Endometrial microvascular endothelial cells (primary cell): ENCODE data around the gene PWWP2A. TPM values are rescaled to one million over a fixed set of nuclear protein-coding genes. Genes with fewer than 3 reads are reported as not detected.

Experiments used
- in situ Hi-C: cut with HindIII; loops from 2 replicates; pipeline ENCODE4 v1.10.0; 2017; ENCODE audit warnings: low sequenced_read_pairs, low pct_unique_long_range_greater_than_20kb; ENCODE audit errors: inconsistent ontology term
- total RNA-seq: library from RNA; depleted of rRNA; stranded (reverse); fragments of >200 nt; gene quantifications from one replicate; pipeline ENCODE4 v1.2.3, GENCODE V29; 2015; ENCODE audit errors: inconsistent ontology term

The PWWP2A gene
- total RNA-seq, 1 donor from 2014 or later, result 21.9 TPM

GRCh38 chr5:160134332-160134731 lies 15.1 kb upstream of the PWWP2A start:
- in situ Hi-C loops, result no loop called here

GRCh38 chr5:160133918-160134304 lies 14.7 kb upstream of the PWWP2A start:
- in situ Hi-C loops, result no loop called here

- in situ Hi-C loops, result no loop called here
Measured at GRCh38 chr5:160133071-160133917, 14.0 kb upstream of the PWWP2A start.

- in situ Hi-C loops, result no loop called here
Measured at GRCh38 chr5:160129841-160130240, 10.6 kb upstream of the PWWP2A start.

GRCh38 chr5:160128632-160129031 lies 9.4 kb upstream of the PWWP2A start:
- in situ Hi-C loops, result no loop called here

- in situ Hi-C loops, result no loop called here
Measured at GRCh38 chr5:160119905-160120266, 636 bp upstream of the PWWP2A start.

- in situ Hi-C loops, result no loop called here
Measured at GRCh38 chr5:160118349-160119141, 705 bp downstream of the PWWP2A start.

- in situ Hi-C loops, result no loop called here
Measured at GRCh38 chr5:160116991-160117390, 2.3 kb downstream of the PWWP2A start.

GRCh38 chr5:160108124-160108523 lies 11.1 kb downstream of the PWWP2A start:
- in situ Hi-C loops, result no loop called here

- in situ Hi-C loops, result no loop called here
Measured at GRCh38 chr5:160105686-160106360, 13.4 kb downstream of the PWWP2A start.

GRCh38 chr5:160097991-160098390 lies 21.3 kb downstream of the PWWP2A start:
- in situ Hi-C loops, result no loop called here

GRCh38 chr5:160096178-160096577 lies 23.1 kb downstream of the PWWP2A start:
- in situ Hi-C loops, result no loop called here

- in situ Hi-C loops, result no loop called here
Measured at GRCh38 chr5:160092960-160093707, 26.1 kb downstream of the PWWP2A start.

- in situ Hi-C loops, result no loop called here
Measured at GRCh38 chr5:160092514-160092913, 26.7 kb downstream of the PWWP2A start.

- in situ Hi-C loops, result no loop called here
Measured at GRCh38 chr5:160090059-160090458, 29.2 kb downstream of the PWWP2A start.

GRCh38 chr5:160089531-160089930 lies 29.7 kb downstream of the PWWP2A start:
- in situ Hi-C loops, result no loop called here

- in situ Hi-C loops, result no loop called here
Measured at GRCh38 chr5:160088805-160089204, 30.4 kb downstream of the PWWP2A start.

GRCh38 chr5:160087199-160087598 lies 32.1 kb downstream of the PWWP2A start:
- in situ Hi-C loops, result no loop called here

GRCh38 chr5:160084144-160084543 lies 35.1 kb downstream of the PWWP2A start:
- in situ Hi-C loops, result no loop called here
